HEK293T (cell line): Measurements from ENCODE around the gene TMCC2.

ENCODE experiments used
- BHLHE40 ChIP-seq: fragments of 450-650 bp; IDR thresholded peaks from 2 replicates; pipeline ENCODE4 v1.6.1; 2016; ENCODE audit warnings: mild to moderate bottlenecking, moderate library complexity, borderline replicate concordance
- ELF4 ChIP-seq: fragments of 450-650 bp; IDR thresholded peaks from 2 replicates; pipeline ENCODE4 v1.6.1; 2017; ENCODE audit warnings: antibody characterized with exemption
- FOXA1 ChIP-seq: fragments of 450-650 bp; IDR thresholded peaks from 2 replicates; pipeline ENCODE4 v1.6.1; 2016; ENCODE audit warnings: mild to moderate bottlenecking
- FOXK2 ChIP-seq: fragments of 450-650 bp; IDR thresholded peaks from 2 replicates; pipeline ENCODE4 v1.6.1; 2016; ENCODE audit warnings: mild to moderate bottlenecking
- SUZ12 ChIP-seq: fragments of 450-650 bp; IDR thresholded peaks from 2 replicates; pipeline ENCODE4 v1.6.1; 2016; ENCODE audit warnings: mild to moderate bottlenecking
- TARDBP ChIP-seq: fragments of 450-650 bp; IDR thresholded peaks from 2 replicates; pipeline ENCODE4 v1.6.1; 2016

DNA sequence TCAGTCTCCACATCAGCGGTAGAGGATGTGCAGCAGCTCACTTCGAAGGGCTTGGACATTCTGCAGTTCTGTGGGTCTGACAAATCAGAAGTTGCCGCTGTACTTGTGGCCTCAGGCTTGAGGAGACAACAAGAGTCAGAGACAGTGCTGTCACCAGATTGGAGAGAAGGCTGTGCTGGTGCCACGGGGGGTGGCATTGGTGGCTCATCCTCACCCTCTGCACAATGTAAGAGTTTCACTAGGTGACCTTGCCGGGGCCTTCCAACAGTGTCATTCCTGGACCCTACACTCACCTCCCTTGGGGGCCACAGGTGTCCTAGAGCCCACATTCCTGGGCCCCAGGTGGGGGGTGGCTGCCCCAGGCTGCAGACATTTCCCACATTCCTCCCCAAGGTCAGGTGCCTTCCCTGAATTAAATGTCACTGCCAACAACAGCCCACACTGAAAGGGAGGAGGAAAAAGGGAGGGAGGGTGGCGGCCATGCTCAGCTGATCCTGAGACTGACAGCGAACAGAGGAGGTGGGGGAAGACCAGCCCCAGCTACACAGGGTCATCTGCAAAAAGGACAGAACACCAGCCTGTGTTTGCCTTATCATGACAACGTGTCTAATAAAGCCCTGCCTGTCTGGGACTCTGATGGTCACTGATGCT, 46.4 kb downstream of the TMCC2 start:
- no peak for TF ChIP-seq FOXA1
- no peak for TF ChIP-seq FOXK2
- TF ChIP-seq BHLHE40 = no peak
- no peak for TF ChIP-seq ELF4
- no peak for TF ChIP-seq SUZ12
- no peak for TF ChIP-seq TARDBP
